ENCODE data around the gene POLR2I.

DNA sequence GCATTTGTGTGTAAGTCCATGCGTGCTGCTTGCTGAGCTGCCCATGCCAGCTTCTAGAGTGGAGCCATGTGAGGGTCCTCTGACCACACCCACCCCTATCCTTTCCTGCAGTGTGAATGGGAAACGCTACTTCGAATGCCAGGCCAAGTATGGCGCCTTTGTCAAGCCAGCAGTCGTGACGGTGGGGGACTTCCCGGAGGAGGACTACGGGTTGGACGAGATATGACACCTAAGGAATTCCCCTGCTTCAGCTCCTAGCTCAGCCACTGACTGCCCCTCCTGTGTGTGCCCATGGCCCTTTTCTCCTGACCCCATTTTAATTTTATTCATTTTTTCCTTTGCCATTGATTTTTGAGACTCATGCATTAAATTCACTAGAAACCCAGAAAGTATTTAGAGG, 10.9 kb upstream of the POLR2I start:
- TF ChIP-seq ZNF501 (tag by site-specific recombination; IDR thresholded peaks at IDR 0.05) (no peak), ZNF837 (tag by site-specific recombination; IDR thresholded peaks at IDR 0.05) (no peak), ZNF600 (tag by site-specific recombination; IDR thresholded peaks at IDR 0.05) (no peak), GLI2 (tag by site-specific recombination; IDR thresholded peaks at IDR 0.05; ENCODE audit: borderline replicate concordance, low read depth) (no peak)
- TF ChIP-seq, protein P1, sequence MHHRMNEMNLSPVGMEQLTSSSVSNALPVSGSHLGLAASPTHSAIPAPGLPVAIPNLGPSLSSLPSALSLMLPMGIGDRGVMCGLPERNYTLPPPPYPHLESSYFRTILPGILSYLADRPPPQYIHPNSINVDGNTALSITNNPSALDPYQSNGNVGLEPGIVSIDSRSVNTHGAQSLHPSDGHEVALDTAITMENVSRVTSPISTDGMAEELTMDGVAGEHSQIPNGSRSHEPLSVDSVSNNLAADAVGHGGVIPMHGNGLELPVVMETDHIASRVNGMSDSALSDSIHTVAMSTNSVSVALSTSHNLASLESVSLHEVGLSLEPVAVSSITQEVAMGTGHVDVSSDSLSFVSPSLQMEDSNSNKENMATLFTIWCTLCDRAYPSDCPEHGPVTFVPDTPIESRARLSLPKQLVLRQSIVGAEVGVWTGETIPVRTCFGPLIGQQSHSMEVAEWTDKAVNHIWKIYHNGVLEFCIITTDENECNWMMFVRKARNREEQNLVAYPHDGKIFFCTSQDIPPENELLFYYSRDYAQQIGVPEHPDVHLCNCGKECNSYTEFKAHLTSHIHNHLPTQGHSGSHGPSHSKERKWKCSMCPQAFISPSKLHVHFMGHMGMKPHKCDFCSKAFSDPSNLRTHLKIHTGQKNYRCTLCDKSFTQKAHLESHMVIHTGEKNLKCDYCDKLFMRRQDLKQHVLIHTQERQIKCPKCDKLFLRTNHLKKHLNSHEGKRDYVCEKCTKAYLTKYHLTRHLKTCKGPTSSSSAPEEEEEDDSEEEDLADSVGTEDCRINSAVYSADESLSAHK (tag by site-specific recombination; IDR thresholded peaks at IDR 0.05), result no peak
- TF ChIP-seq, protein P2, sequence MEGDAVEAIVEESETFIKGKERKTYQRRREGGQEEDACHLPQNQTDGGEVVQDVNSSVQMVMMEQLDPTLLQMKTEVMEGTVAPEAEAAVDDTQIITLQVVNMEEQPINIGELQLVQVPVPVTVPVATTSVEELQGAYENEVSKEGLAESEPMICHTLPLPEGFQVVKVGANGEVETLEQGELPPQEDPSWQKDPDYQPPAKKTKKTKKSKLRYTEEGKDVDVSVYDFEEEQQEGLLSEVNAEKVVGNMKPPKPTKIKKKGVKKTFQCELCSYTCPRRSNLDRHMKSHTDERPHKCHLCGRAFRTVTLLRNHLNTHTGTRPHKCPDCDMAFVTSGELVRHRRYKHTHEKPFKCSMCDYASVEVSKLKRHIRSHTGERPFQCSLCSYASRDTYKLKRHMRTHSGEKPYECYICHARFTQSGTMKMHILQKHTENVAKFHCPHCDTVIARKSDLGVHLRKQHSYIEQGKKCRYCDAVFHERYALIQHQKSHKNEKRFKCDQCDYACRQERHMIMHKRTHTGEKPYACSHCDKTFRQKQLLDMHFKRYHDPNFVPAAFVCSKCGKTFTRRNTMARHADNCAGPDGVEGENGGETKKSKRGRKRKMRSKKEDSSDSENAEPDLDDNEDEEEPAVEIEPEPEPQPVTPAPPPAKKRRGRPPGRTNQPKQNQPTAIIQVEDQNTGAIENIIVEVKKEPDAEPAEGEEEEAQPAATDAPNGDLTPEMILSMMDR (tag by site-specific recombination; IDR thresholded peaks at IDR 0.05), result no peak
- TF ChIP-seq, protein P3, sequence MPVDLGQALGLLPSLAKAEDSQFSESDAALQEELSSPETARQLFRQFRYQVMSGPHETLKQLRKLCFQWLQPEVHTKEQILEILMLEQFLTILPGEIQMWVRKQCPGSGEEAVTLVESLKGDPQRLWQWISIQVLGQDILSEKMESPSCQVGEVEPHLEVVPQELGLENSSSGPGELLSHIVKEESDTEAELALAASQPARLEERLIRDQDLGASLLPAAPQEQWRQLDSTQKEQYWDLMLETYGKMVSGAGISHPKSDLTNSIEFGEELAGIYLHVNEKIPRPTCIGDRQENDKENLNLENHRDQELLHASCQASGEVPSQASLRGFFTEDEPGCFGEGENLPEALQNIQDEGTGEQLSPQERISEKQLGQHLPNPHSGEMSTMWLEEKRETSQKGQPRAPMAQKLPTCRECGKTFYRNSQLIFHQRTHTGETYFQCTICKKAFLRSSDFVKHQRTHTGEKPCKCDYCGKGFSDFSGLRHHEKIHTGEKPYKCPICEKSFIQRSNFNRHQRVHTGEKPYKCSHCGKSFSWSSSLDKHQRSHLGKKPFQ (tag by site-specific recombination; IDR thresholded peaks at IDR 0.05), result no peak
- TF ChIP-seq, protein P4, sequence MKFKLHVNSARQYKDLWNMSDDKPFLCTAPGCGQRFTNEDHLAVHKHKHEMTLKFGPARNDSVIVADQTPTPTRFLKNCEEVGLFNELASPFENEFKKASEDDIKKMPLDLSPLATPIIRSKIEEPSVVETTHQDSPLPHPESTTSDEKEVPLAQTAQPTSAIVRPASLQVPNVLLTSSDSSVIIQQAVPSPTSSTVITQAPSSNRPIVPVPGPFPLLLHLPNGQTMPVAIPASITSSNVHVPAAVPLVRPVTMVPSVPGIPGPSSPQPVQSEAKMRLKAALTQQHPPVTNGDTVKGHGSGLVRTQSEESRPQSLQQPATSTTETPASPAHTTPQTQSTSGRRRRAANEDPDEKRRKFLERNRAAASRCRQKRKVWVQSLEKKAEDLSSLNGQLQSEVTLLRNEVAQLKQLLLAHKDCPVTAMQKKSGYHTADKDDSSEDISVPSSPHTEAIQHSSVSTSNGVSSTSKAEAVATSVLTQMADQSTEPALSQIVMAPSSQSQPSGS (tag by site-specific recombination; IDR thresholded peaks at IDR 0.05; ENCODE audit: low read depth), result no peak
- TF ChIP-seq, protein P5, sequence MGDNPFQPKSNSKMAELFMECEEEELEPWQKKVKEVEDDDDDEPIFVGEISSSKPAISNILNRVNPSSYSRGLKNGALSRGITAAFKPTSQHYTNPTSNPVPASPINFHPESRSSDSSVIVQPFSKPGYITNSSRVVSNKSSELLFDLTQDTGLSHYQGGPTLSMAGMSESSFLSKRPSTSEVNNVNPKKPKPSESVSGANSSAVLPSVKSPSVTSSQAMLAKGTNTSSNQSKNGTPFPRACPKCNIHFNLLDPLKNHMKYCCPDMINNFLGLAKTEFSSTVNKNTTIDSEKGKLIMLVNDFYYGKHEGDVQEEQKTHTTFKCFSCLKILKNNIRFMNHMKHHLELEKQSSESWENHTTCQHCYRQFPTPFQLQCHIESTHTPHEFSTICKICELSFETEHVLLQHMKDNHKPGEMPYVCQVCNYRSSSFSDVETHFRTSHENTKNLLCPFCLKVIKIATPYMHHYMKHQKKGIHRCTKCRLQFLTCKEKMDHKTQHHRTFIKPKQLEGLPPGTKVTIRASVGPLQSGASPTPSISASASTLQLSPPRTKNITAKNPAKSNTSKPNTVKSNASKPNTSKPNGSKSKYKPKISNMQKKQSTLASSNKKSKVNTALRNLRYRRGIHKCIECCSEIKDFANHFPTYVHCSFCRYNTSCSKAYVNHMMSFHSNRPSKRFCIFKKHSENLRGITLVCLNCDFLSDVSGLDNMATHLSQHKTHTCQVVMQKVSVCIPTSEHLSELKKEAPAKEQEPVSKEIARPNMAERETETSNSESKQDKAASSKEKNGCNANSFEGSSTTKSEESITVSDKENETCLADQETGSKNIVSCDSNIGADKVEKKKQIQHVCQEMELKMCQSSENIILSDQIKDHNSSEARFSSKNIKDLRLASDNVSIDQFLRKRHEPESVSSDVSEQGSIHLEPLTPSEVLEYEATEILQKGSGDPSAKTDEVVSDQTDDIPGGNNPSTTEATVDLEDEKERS (tag by site-specific recombination; IDR thresholded peaks at IDR 0.05), result no peak
